RWPE1 (cell line): ENCODE data around the gene FBXO31.

Experiments used
- CTCF ChIA-PET: fragments of 350-600 bp; sonication (Branson Sonifier 250); formaldehyde crosslinking; extraction: SDS; loops from one replicate; lab custom pipeline; 2021; lab: Yijun Ruan, JAX
- POLR2A ChIA-PET: fragments of 400-600 bp; formaldehyde crosslinking; extraction: SDS; loops from one replicate; lab custom pipeline; 2020; ENCODE audit warnings: antibody characterized with exemption; ENCODE audit not compliant: low non-redundant PET; lab: Yijun Ruan, JAX
- DNase-seq: peaks from one replicate; pipeline ENCODE4 v3.0.0; 2012; ENCODE audit warnings: low spot score
- H3K27ac ChIP-seq: fragments of 450-650 bp; 2 replicates; pipeline ENCODE4 v1.5.1; 2017
- CTCF ChIP-seq: fragments of 450-650 bp; conservative IDR thresholded peaks from 2 replicates; pipeline ENCODE4 v1.5.1; 2017; ENCODE audit warnings: low read depth, mild to moderate bottlenecking

The FBXO31 gene

GRCh38 chr16:87383505-87384161 is at the start of gene FBXO31:
FBXO31 (minus strand) TSS chr16:87383776; CDS start chr16:87383744, 32 bp downstream.
- ChIA-PET CTCF (interaction anchor here (1.6 kb wide), 1 partner anchor 11 kb away, joined by 6 read pairs; no protein-coding TSS in a partner anchor), POLR2A (interaction anchor here (0.7 to 1.2 kb wide), 3 partner anchors 65 to 822 kb away, joined by 3 to 6 read pairs (median 3); partner anchors contain the start of gene C16orf95)
- TF ChIP-seq CTCF = no peak
- peak; percentile 73 for DNase-seq
- peak within 1 kb of the TSS; percentile 91 for H3K27ac ChIP-seq

- peak overlapping the region; percentile 93 for H3K27ac ChIP-seq
- CTCF ChIA-PET = no interaction called here
- no peak for TF ChIP-seq CTCF
- no peak for DNase-seq
- POLR2A ChIA-PET = no interaction called here
Measured at GRCh38 chr16:87432330-87432915, 48.8 kb upstream of the FBXO31 start.

GRCh38 chr16:87431926-87432325 is 48.4 kb upstream of the FBXO31 start:
- DNase-seq = peak; percentile 50
- ChIA-PET POLR2A (no interaction called here), CTCF (no interaction called here)
- no peak for TF ChIP-seq CTCF
- H3K27ac ChIP-seq = peak overlapping the region; percentile 93

- ChIA-PET CTCF (interaction anchor here (0.6 to 1.4 kb wide), 4 partner anchors 10 to 108 kb away, joined by 3 to 7 read pairs (median 5); no protein-coding TSS in a partner anchor), POLR2A (no interaction called here)
- no peak for DNase-seq
- peak overlapping the region; percentile 16; the same call in 1 of the 2 replicates for H3K27ac ChIP-seq
- no peak for TF ChIP-seq CTCF
Measured at GRCh38 chr16:87426423-87427215, 43.0 kb upstream of the FBXO31 start.

GRCh38 chr16:87425941-87426340 is 42.4 kb upstream of the FBXO31 start:
- ChIA-PET CTCF (interaction anchor here (1.4 kb wide), 1 partner anchor 9 kb away, joined by 7 read pairs; no protein-coding TSS in a partner anchor), POLR2A (no interaction called here)
- TF ChIP-seq CTCF = no peak
- DNase-seq = no peak
- no peak overlapping the region for H3K27ac ChIP-seq

- CTCF ChIA-PET = no interaction called here
Measured at GRCh38 chr16:87424266-87424665, 40.7 kb upstream of the FBXO31 start.

More at GRCh38 chr16:87424266-87424665, 40.7 kb upstream of the FBXO31 start:
- TF ChIP-seq CTCF = no peak
- no peak for DNase-seq
- H3K27ac ChIP-seq = peak overlapping the region; percentile 17; the same call in 1 of the 2 replicates
- POLR2A ChIA-PET = no interaction called here
